ENCODE data around the gene IGSF23.

DNA sequence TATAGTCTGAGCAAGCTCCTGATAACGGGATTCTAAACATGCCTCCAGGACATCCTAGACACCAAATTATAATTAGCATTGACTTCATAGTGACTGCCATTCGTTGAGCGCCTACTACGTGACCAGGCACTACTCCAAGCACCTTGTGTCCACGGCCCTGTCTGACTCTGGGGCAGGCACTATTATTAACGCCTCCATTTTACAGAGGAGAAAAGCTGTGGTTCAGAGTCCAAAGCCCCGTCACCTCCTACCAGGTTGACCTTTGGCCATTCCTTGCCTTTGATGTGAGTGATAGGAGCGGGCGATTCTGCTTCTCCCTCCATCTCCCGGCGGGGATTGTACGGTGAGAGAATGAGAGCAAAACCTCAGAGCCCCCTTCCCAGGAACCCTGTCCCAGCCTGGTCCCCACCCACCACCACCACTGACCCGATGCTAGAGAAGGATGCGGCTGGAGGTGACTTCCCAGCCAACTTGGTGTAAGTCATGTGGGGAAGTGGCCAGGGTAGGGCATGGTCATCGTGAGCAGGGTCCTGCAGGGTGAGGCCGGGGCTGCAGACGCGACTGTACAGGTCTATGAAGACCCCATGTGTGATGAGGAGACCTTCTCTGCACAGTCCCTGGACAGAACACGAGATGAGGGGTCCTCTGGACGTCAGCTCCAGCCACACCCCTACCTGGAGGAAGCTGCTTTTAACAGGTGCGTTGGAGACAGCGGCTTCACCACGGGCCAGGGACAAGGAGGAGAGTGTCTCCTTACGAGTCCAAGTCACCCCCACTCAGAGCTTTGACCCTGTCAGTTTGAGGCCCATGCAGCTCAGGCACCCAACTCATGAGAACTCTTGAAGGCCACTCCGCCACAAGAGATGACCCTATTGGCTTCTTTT, at the start of gene IGSF23:
- TF ChIP-seq, protein P1, sequence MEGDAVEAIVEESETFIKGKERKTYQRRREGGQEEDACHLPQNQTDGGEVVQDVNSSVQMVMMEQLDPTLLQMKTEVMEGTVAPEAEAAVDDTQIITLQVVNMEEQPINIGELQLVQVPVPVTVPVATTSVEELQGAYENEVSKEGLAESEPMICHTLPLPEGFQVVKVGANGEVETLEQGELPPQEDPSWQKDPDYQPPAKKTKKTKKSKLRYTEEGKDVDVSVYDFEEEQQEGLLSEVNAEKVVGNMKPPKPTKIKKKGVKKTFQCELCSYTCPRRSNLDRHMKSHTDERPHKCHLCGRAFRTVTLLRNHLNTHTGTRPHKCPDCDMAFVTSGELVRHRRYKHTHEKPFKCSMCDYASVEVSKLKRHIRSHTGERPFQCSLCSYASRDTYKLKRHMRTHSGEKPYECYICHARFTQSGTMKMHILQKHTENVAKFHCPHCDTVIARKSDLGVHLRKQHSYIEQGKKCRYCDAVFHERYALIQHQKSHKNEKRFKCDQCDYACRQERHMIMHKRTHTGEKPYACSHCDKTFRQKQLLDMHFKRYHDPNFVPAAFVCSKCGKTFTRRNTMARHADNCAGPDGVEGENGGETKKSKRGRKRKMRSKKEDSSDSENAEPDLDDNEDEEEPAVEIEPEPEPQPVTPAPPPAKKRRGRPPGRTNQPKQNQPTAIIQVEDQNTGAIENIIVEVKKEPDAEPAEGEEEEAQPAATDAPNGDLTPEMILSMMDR (IDR thresholded peaks at IDR 0.05), result no peak
- TF ChIP-seq POLR2A (IDR thresholded peaks at IDR 0.05), result no peak
